ENCODE results near the gene PRAF2.
A peak's percentile ranks its signal among the peaks of the same experiment; 100 is the strongest.

Gene PRAF2

GRCh38 chrX:49077941-49078340 lies 4.1 kb upstream of the PRAF2 start:
- DNase-seq (ENCODE audit: low read depth in 2 of 2): no peak
- TF ChIP-seq CTCF (IDR thresholded peaks at IDR 0.05; ENCODE audit: low read depth, low read length): no peak
- no peak overlapping the region for H3K4me3 ChIP-seq (replicated peaks in 1 of 2; ENCODE audit: low read depth in 2 of 2, low read length in 2 of 2)

GRCh38 chrX:49075347-49075746 lies 1.5 kb upstream of the PRAF2 start:
- no peak for DNase-seq (ENCODE audit: low read depth in 2 of 2)
- H3K4me3 ChIP-seq (replicated peaks in 1 of 2; ENCODE audit: low read depth in 2 of 2, low read length in 2 of 2): no peak overlapping the region
- no peak for TF ChIP-seq CTCF (IDR thresholded peaks at IDR 0.05; ENCODE audit: low read depth, low read length)

GRCh38 chrX:49072712-49073095 lies 1.1 kb downstream of the PRAF2 start:
- DNase-seq (ENCODE audit: low read depth in 2 of 2): no peak
- TF ChIP-seq CTCF (IDR thresholded peaks at IDR 0.05; ENCODE audit: low read depth, low read length): no peak
- H3K4me3 ChIP-seq (replicated peaks in 1 of 2; ENCODE audit: low read depth in 2 of 2, low read length in 2 of 2): peak overlapping the region; percentile 73

GRCh38 chrX:49071877-49072711 lies 1.7 kb downstream of the PRAF2 start:
- peak overlapping the region; percentile 73 for H3K4me3 ChIP-seq (replicated peaks in 1 of 2; ENCODE audit: low read depth in 2 of 2, low read length in 2 of 2)
- peak; percentile 69 to 90 for DNase-seq (ENCODE audit: low read depth in 2 of 2)

GRCh38 chrX:49070988-49071387 lies 2.8 kb downstream of the PRAF2 start:
- DNase-seq (ENCODE audit: low read depth in 2 of 2): no peak
- H3K4me3 ChIP-seq (replicated peaks in 1 of 2; ENCODE audit: low read depth in 2 of 2, low read length in 2 of 2): no peak overlapping the region
- TF ChIP-seq CTCF (IDR thresholded peaks at IDR 0.05; ENCODE audit: low read depth, low read length): no peak

More at GRCh38 chrX:49071877-49072711, 1.7 kb downstream of the PRAF2 start:
- no peak for TF ChIP-seq CTCF (IDR thresholded peaks at IDR 0.05; ENCODE audit: low read depth, low read length)

GRCh38 chrX:49069038-49069437 lies 4.8 kb downstream of the PRAF2 start:
- H3K4me3 ChIP-seq (replicated peaks in 1 of 2; ENCODE audit: low read depth in 2 of 2, low read length in 2 of 2): no peak overlapping the region
- no peak for TF ChIP-seq CTCF (IDR thresholded peaks at IDR 0.05; ENCODE audit: low read depth, low read length)
- DNase-seq (ENCODE audit: low read depth in 2 of 2): no peak
